Stimulated activated naive CD8-positive, alpha-beta T cell treated with anti-CD3 and anti-CD28 coated beads, Interleukin-15, Interleukin-2, amounts not matched to agents 100 ng/mL and 50 ng/mL, for 24 hours (primary cell): Measurements from ENCODE around the gene CATSPERD.
A peak's percentile ranks its signal among the peaks of the same experiment; 100 is the strongest.

Experiments used
- H3K27ac Mint-ChIP-seq: one replicate; pipeline ENCODE4 v1.8.0; 2021; ENCODE audit warnings: mild to moderate bottlenecking, mixed read lengths
- H3K27me3 Mint-ChIP-seq: one replicate; pipeline ENCODE4 v1.8.0; 2021; ENCODE audit warnings: mixed read lengths
- H3K36me3 Mint-ChIP-seq: one replicate; pipeline ENCODE4 v1.8.0; 2021; ENCODE audit warnings: low read depth, mixed read lengths
- H3K4me1 Mint-ChIP-seq: one replicate; pipeline ENCODE4 v1.8.0; 2021; ENCODE audit warnings: low read depth, mixed read lengths
- H3K4me3 Mint-ChIP-seq: one replicate; pipeline ENCODE4 v1.8.0; 2021; ENCODE audit warnings: mild to moderate bottlenecking, mixed read lengths
- H3K9me3 Mint-ChIP-seq: one replicate; pipeline ENCODE4 v1.8.0; 2021; ENCODE audit warnings: mixed read lengths

CATSPERD gene

GRCh38 chr19:5823579-5824281 lies 103.3 kb downstream of the CATSPERD start:
- no peak overlapping the region for H3K27ac Mint-ChIP-seq
- no peaks in the 10 kb centered on the region for H3K36me3 Mint-ChIP-seq
- H3K27me3 Mint-ChIP-seq, result no peaks in the 10 kb centered on the region

GRCh38 chr19:5824751-5825150 lies 104.3 kb downstream of the CATSPERD start:
- Mint-ChIP-seq H3K4me1 (peaks cover 12% of the 10 kb centered on the region), H3K36me3 (no peaks in the 10 kb centered on the region), H3K27ac (no peak overlapping the region), H3K4me3 (no peak overlapping the region), H3K27me3 (no peaks in the 10 kb centered on the region), H3K9me3 (no peaks in the 10 kb centered on the region)

More at GRCh38 chr19:5823579-5824281, 103.3 kb downstream of the CATSPERD start:
- H3K4me1 Mint-ChIP-seq, result peaks cover 12% of the 10 kb centered on the region
- no peak overlapping the region for H3K4me3 Mint-ChIP-seq
- no peaks in the 10 kb centered on the region for H3K9me3 Mint-ChIP-seq

GRCh38 chr19:5825178-5825577 lies 104.7 kb downstream of the CATSPERD start:
- Mint-ChIP-seq H3K27me3 (no peaks in the 10 kb centered on the region), H3K27ac (no peak overlapping the region), H3K4me1 (peaks cover 15% of the 10 kb centered on the region), H3K4me3 (no peak overlapping the region), H3K9me3 (no peaks in the 10 kb centered on the region), H3K36me3 (no peaks in the 10 kb centered on the region)

GRCh38 chr19:5826531-5827341 lies 106.3 kb downstream of the CATSPERD start:
- Mint-ChIP-seq H3K36me3 (no peaks in the 10 kb centered on the region), H3K4me1 (peaks cover 17% of the 10 kb centered on the region), H3K27ac (peak overlapping the region; percentile 83), H3K4me3 (peak overlapping the region; percentile 96), H3K27me3 (no peaks in the 10 kb centered on the region), H3K9me3 (no peaks in the 10 kb centered on the region)

- H3K9me3 Mint-ChIP-seq, result no peaks in the 10 kb centered on the region
- H3K27me3 Mint-ChIP-seq, result no peaks in the 10 kb centered on the region
- peak overlapping the region; percentile 96 for H3K4me3 Mint-ChIP-seq
- H3K4me1 Mint-ChIP-seq, result peaks cover 17% of the 10 kb centered on the region
- no peaks in the 10 kb centered on the region for H3K36me3 Mint-ChIP-seq
- H3K27ac Mint-ChIP-seq, result peak overlapping the region; percentile 83
Measured at GRCh38 chr19:5827342-5827890, 107.0 kb downstream of the CATSPERD start.

- peak overlapping the region; percentile 96 for H3K4me3 Mint-ChIP-seq
- no peaks in the 10 kb centered on the region for H3K36me3 Mint-ChIP-seq
- H3K4me1 Mint-ChIP-seq, result peaks cover 17% of the 10 kb centered on the region
- H3K27me3 Mint-ChIP-seq, result no peaks in the 10 kb centered on the region
- H3K27ac Mint-ChIP-seq, result peak overlapping the region; percentile 99
- H3K9me3 Mint-ChIP-seq, result no peaks in the 10 kb centered on the region
Measured at GRCh38 chr19:5827891-5828660, 107.6 kb downstream of the CATSPERD start.
